Glutamatergic neuron (in vitro differentiated cells): ENCODE measurements around the gene ZFP3. TPM values are rescaled to one million over a fixed set of nuclear protein-coding genes. Genes with fewer than 3 reads are reported as not detected.
A peak's percentile ranks its signal among the peaks of the same experiment; 100 is the strongest.
"Not testable (repeated sequence)": the region's sequence is repeated elsewhere in the genome, so short reads cannot be mapped to it uniquely, and the experiment has no call there.

Experiments used
- DNase-seq: peaks from one replicate; pipeline ENCODE4 v3.0.0; 2022
- H3K27ac Mint-ChIP-seq: one replicate; pipeline ENCODE4 v1.8.0; 2020; ENCODE audit warnings: mild to moderate bottlenecking, mixed read lengths, inconsistent platforms; ENCODE audit not compliant: unreplicated experiment
- H3K27me3 Mint-ChIP-seq: one replicate; pipeline ENCODE4 v1.8.0; 2020; ENCODE audit warnings: mild to moderate bottlenecking, moderate library complexity, mixed read lengths, inconsistent platforms; ENCODE audit not compliant: unreplicated experiment
- H3K36me3 Mint-ChIP-seq: one replicate; pipeline ENCODE4 v1.8.0; 2020; ENCODE audit warnings: mild to moderate bottlenecking, mixed read lengths, inconsistent platforms; ENCODE audit not compliant: unreplicated experiment
- H3K4me1 Mint-ChIP-seq: one replicate; pipeline ENCODE4 v1.8.0; 2020; ENCODE audit warnings: mild to moderate bottlenecking, low read depth, mixed read lengths, inconsistent platforms; ENCODE audit not compliant: unreplicated experiment
- H3K4me3 Mint-ChIP-seq: one replicate; pipeline ENCODE4 v1.8.0; 2020; ENCODE audit warnings: mild to moderate bottlenecking, mixed read lengths, inconsistent platforms; ENCODE audit not compliant: unreplicated experiment
- H3K9me3 Mint-ChIP-seq: one replicate; pipeline ENCODE4 v1.8.0; 2020; ENCODE audit warnings: mild to moderate bottlenecking, moderate library complexity, mixed read lengths, inconsistent platforms; ENCODE audit not compliant: unreplicated experiment
- CTCF ChIP-seq: fragments of 200-600 bp; sonication (generic); IDR thresholded peaks from one replicate; pipeline ENCODE4 v1.5.0; 2021; ENCODE audit not compliant: partially characterized antibody, unreplicated experiment
- long read RNA-seq: library from polyadenylated mRNA; unstranded; transcript quantifications from one replicate; pipeline ENCODE4 v2.0.0, GENCODE V29; 2020; ENCODE audit not compliant: unreplicated experiment
- total RNA-seq: library from RNA; stranded (reverse); fragmentation: NEBNext Ultra II Directional; extraction: Animal tissue kit (Norgen Biotek cat#: 25700); gene quantifications from one replicate; pipeline ENCODE4 v1.2.1, GENCODE V29; 2021; ENCODE audit not compliant: unreplicated experiment

The ZFP3 gene
- 4.9 TPM for total RNA-seq
- long read RNA-seq, full-length matches to known transcripts = 2 of 3 reads
- long read RNA-seq, partial matches to known transcripts = 0 of 3 reads
- long read RNA-seq, other reads (novel, unspliced or antisense) = 1 of 3 reads

DNA sequence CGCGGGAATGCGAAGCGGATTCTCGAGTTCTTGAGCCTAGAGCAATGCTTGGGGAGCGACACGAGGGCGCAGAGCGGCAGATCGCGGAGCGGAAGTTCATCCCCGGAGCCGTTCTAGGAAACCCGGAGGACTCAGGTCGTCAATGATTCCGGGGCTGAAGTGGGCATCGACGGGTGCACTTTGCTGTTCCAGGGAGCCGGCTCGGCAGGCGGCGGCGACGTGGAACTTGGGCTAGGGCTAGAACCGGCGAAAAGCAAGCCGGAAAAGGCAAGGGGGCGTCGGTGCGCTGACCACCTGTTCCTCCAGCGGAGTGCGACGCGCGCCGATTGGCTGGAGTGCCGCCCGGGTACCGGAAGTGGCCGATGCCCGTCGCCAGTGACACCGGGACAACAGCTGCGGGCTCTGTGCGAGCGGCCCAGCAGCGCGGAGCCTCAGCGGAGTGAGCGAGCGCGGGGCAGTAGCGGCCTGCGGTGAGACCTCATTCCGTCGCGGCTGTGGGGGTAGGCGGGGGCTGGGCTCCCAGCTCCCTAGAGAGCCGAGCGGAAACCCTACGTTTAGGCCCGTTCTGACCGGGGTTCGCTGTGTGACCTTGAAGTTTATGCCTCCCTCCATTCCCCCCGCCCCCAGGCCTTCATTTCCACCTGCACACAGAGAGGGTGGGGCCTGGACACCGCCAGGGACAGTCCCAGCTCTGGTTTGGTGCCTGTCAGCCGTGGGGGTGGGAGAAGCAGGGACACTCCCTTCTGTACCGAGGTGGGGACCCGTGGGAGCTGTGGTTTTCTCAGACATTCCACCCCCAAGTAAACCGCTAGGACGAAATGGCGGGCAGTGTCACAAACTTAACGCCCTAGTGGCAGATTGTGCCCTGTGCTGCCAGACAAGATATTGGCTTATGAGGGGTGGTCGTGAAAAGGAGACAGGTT, at the start of gene ZFP3:
Gene ZFP3, plus strand, starts transcription at position 362 of the 923 bp plus-strand sequence. CDS start 13,038 bp downstream, outside the sequence.
- peak within 1 kb of the TSS; percentile 91 for H3K4me3 Mint-ChIP-seq
- peaks cover 4% of the 10 kb centered on the region for H3K9me3 Mint-ChIP-seq
- H3K27me3 Mint-ChIP-seq = peaks cover 5% of the 10 kb centered on the region
- peak; percentile 84 for DNase-seq
- H3K27ac Mint-ChIP-seq = peak within 1 kb of the TSS; percentile 69
- TF ChIP-seq CTCF = peak; percentile 13
- H3K36me3 Mint-ChIP-seq = peaks cover 20% of the 10 kb centered on the region
- H3K4me1 Mint-ChIP-seq = peaks cover 2% of the 10 kb centered on the region

DNA sequence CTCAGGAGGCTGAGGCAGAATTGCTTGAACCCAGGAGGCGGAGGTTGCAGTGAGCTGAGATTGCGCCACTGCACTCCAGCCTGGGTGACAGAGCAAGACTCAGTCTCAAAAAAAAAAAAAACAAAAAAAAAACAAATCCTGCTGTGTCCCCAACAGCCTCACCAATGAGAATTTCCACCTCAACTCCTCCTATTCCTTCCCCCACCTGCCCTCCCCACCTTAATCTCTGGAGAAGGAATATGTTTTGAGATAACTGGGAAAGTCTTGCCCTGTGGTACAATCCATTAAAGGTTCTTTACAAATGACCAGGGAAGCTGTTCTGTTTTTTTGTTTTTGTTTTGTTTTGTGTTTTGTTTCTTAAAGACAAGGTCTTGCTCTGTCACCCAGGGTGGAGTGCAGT, 48.1 kb upstream of the ZFP3 start:
- H3K9me3 Mint-ChIP-seq, H3K27ac Mint-ChIP-seq, H3K4me1 Mint-ChIP-seq, H3K27me3 Mint-ChIP-seq, H3K36me3 Mint-ChIP-seq, DNase-seq, H3K4me3 Mint-ChIP-seq: not testable (repeated sequence)

DNA sequence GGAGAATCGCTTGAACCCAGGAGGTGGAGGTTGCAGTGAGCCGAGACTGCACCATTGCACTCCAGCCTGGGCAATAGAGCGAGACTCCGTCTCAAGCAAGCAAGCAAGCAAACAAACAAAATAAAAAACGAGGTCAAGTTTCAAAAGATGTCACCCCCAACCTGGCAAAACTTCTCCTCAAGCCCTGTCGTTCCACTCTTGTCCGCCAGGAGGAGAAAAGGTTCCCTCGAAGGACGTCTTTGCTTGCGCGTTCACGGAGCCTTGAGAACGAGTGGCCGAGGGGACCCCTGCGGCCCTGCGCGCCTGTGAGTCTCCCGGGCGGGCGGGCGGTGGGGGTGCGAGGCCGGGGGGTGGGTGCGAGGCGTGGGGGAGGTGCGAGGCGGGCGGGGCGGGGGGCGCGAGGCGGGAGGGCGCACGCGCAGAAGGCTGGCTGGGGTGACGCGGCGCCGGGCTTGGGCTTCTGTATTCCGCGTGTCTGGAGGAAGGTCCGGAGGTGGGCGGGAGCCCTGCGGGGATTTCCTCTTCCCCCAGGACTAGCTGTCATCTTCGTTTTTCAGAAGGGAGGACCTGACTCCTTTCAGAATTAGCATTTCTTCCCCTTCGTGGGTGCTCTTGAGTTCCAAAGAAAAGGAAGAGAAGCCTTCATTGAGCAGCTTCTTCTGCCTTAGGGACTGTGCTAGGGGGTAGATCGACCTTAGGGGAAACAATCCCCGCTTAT, 46.7 kb upstream of the ZFP3 start:
- no peak overlapping the region for H3K27ac Mint-ChIP-seq
- peaks cover 2% of the 10 kb centered on the region for H3K27me3 Mint-ChIP-seq
- peak overlapping the region; percentile 86 for H3K4me3 Mint-ChIP-seq
- peak; percentile 87 for DNase-seq
- H3K4me1 Mint-ChIP-seq = no peaks in the 10 kb centered on the region
- no peaks in the 10 kb centered on the region for H3K36me3 Mint-ChIP-seq
- TF ChIP-seq CTCF = peak; percentile 89
- peaks cover 3% of the 10 kb centered on the region for H3K9me3 Mint-ChIP-seq

DNA sequence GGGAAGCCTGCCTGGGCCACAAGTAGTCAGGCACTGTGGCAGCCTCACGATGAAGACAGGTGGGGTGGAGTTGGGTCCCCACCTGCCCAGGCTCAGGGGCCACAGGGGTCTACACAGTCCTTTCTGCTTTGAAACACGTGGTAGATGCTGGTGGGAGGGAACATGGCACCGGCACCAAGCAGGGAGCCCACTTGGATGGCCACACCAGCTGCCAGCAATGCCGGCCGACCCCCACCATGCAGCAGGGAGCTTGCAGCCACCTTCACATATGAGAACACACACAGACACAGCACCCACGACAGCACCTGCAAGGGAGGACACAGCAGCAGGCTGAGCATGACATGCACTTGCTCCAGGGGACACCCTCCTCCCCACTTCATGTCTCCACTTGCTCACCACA, 45.4 kb upstream of the ZFP3 start:
- H3K27me3 Mint-ChIP-seq = peaks cover 2% of the 10 kb centered on the region
- no peak overlapping the region for H3K4me3 Mint-ChIP-seq
- no peak for TF ChIP-seq CTCF
- H3K9me3 Mint-ChIP-seq = peaks cover 5% of the 10 kb centered on the region
- no peaks in the 10 kb centered on the region for H3K4me1 Mint-ChIP-seq
- no peak overlapping the region for H3K27ac Mint-ChIP-seq
- H3K36me3 Mint-ChIP-seq = no peaks in the 10 kb centered on the region
- DNase-seq = no peak

GRCh38 chr17:5033352-5034015, 44.8 kb upstream of the ZFP3 start:
- Mint-ChIP-seq H3K27ac (no peak overlapping the region), H3K27me3 (peaks cover 2% of the 10 kb centered on the region), H3K9me3 (peaks cover 5% of the 10 kb centered on the region), H3K36me3 (no peaks in the 10 kb centered on the region), H3K4me1 (no peaks in the 10 kb centered on the region), H3K4me3 (no peak overlapping the region)
- no peak for TF ChIP-seq CTCF
- DNase-seq = no peak
